NCI-H146 treated with DMSO at 0.1 percent for 48 hours (cell line): ENCODE measurements around the gene CACNA1C.

ENCODE experiments used
- DNase-seq: peaks from one replicate; lab custom pipeline; 2025; ENCODE audit not compliant: unreplicated experiment; lab: John Stamatoyannopoulos, UW

Gene CACNA1C

DNA sequence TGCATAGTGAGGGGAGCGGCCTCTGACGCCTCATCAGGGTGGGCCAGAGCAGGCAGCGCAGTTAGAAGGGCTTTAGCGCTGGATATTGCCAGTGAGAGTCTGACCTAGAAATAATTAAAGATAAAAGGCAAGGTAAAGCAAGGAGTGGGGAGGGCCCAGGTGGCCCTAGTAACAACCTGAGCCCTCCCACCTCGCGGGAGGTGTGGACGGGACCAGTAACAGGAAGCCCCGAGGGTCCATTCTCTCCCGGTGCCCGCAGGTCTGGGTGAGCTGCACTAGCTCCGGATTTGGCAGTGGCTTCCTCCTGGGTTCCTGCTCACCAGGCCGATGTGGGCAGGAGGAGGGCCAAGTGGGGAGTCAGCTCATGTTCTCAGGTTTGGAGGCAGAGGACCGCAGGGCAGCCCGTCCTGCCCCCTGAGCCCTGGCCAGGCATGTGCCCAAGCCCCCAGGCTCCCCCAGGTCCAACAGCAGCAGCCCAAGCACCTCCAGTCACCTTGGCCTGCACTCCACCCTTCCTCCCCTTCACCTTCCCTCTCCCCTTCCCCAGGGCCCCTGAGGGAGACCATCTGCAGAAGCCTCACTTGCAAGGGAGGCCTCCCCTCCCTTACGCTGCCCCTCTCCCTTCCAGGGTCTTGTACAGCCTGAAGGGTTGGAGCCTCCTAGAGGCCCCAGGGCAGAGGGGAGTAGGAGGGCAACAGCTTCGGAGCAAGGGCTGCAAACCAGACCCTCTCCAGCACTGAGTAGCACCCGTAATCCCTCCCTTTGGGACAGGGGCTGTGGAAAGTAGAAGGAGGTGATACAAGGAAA is 597.7 kb downstream of the CACNA1C start:
- DNase-seq: no peak

DNA sequence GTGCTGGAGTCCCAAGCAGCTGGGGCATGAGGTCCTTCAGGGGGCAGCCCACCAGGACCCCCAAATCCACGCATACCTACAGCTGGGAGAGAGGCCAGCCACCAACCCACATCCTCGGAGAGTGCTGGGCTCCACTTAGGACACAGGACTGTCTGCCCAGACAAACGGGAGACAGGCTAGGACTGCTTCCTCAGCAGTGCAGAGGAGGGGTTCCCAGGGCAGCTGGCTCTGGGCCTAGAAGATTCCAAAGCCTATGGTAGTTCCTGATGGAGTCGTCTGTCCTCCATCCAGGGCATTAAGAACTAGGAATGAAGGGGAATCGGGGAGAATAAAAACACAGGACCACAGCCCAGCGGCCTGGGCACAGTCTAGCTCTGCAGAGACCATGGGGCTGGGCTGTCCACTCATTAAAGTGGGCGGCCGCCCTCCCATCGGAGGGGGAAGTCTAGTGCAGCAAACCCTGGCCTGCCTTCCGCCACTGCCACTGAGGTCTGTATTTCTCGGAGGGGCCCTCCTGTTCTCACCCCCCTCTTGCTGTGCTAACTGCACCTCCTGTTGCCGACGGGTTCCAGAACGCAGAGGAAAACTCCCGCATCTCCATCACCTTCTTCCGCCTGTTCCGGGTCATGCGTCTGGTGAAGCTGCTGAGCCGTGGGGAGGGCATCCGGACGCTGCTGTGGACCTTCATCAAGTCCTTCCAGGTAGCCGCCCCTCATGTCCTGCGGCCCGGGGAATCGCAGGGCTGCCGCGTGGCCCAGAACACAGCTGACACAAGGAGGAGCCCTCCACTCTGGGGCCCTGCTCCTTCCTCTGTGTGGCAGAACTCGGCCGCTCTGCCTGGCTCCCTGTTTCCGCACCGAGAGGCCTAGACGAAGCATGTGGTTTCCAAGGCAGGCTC is 598.5 kb downstream of the CACNA1C start:
- DNase-seq: no peak

DNA sequence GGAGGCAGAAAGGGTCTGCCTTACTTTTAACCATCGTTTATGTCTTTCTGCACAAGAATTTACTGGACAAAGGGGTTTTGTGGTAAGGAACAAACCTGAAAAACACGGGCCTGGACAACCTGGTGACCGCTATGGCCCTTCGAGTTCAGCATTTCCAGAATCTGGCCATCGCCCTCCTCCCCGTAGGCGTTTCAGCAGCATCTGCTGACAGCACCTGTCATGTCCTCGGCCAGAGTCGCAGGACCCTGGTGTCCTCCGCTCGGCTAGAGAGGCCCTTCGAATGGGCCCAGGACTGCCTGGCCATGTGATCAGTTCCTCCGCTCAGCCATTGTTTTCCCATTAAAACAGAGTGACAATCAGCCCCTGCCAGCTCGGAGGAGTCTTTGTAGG is 599.2 kb downstream of the CACNA1C start:
- no peak for DNase-seq

DNA sequence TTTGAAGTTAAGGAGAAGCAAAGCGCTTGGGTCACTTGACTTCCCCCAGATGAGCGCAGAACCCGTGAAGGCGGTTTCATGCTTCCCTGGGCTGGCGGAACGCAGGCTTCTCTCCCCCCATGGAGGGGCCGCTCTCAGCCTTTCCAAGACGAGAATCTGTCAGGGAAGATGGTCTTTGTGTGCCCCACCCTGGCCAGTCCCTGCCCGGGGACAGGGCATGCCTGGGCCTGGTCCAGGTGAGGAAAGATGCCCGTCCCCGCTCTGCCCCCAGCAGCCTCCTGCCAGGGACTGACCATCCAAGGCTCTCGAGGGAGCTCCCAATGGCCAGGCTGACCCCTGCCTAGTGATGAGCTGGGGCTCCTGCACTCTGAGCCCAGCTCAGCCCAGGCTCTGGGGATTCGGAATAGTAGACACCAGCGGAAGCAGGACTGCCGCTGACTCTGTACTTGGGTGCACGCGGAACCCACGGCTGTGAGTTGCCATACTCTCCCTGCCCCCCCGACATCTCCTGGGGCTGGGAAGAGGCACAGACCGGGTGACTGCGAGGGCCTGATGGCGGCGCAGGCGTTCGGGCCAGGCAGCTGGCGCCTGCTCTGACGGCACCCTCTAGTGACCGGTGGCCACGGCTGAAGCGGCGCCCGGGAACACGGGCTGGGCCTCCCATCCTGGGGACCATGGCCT is 599.8 kb downstream of the CACNA1C start:
- no peak for DNase-seq

DNA sequence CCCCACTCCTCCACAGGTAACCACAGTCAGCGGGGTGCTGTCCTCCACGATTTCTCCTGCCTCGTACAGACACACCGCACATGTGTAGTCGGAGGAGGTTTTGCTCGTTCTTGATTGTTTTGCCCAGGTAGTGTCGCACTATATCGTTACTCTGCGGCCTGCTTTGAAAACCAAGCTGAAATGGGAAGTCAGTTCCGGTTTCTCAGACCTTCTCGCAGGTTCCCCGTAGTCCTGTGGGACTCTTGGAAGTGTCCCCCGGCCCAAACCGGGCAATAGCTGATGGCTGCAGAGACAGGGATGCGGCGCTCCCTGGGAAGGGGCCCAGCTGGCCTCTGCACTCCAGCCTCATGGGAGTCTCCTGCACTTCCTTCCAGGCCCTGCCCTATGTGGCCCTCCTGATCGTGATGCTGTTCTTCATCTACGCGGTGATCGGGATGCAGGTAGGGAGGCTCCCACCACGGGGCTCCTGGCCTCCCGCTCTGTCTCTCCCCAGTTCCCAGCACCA is 600.7 kb downstream of the CACNA1C start:
- no peak for DNase-seq

DNA sequence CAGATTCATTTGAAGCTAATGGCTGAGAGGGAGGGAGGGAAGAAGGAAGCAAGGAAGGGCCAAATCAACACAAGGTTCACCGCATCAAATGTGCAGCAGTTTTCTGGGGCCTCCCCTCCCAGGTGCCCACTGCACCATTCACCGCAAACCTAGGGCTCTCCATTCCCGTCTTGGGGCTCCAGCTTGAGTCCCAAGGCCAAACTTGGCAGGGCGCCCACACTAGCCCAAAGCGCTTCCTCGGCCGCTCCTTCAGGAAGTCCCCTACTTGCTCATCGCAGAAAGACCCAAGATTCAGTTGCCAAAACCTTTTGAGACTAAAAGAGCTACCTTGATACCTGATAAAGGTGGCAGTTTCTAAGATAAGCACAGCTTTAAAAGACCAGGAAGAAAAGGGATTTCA is 601.5 kb downstream of the CACNA1C start:
- no peak for DNase-seq

DNA sequence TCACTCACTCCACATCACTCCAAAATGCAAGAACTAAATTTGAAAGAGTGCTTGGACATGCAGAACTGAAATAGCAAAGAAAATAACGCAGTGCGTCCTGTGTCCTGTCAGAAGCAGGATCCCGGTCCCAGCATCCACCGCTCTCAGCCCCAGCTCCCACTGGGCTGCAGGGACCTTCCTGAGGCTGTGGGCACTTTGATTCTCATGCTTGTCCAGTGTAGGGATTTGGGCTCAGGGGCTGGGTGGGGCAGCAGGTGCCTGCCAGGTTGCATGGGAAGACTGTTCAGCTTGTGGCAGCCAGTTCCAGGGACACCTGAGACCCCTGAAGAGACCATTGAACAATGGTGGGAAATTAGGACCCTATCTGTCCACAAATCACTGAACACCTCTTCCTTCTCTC is 602.0 kb downstream of the CACNA1C start:
- DNase-seq: no peak

DNA sequence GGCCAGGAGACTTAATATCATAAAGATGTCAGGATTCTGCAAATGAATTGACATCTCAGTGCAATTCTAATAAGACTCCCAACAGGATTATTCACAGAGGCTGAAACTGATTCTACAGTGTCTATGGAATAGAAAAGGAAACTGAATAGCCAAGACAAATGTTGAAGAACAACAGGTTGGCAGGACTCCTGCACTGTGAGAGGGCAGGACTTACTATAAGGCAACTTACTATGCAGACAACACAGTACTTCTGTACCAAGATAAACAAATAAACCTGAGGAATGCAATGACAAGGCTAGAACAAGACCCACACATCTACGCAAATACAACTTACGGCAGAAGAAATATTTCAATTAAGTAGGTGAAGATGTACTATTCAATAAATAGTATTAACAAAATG is 609.7 kb downstream of the CACNA1C start:
- no peak for DNase-seq

DNA sequence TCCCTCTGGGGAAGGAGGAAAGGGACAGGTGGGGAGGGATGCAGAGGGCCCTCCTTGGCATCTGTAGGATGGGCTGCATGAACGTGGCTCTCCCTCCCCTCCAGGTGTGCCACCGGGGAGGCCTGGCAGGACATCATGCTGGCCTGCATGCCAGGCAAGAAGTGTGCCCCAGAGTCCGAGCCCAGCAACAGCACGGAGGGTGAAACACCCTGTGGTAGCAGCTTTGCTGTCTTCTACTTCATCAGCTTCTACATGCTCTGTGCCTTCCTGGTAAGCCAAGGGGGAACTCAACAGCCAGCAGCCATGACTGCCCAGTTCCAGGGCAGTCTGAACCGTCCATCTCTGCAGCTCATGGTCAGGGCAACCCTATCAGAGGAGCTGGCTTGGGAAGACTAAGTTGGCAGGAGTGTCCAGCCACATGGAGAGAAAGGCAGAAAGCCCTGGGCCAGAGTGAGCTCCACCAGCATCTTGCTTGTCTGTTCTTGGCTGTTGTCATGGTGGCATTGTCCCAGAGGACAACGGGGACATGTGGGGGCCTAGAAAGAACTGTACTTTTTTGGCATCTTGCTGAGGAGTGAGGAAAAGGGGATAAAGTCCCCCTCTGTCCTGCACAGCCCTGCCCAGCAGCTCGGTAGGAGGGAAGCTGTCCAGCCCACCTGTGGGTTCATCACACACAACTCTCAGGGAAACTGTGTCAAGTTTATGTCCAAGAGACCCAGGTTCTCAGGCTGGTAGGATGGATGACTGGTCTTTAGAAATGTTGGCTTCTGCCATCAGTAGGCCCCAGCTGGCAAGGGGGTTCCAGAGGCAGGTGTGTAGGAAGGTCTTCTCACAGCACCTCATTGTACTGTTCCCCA is 612.2 kb downstream of the CACNA1C start:
- DNase-seq: no peak

DNA sequence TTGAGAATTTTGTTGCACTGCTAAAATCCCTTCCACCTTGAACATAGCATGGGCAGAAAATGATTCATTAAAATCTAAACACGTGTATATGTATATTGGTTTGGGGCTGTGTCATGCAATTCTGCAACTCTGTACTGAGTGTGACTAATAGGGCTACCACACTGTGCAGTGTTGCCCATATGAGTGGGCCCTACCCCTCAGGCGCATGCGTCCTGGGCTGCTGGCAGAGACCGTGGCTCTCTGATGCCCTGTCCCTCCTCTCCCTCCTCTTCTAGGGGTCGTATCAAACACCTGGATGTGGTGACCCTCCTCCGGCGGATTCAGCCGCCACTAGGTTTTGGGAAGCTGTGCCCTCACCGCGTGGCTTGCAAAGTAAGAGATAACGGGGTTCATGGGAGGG is 613.6 kb downstream of the CACNA1C start:
- DNase-seq: no peak

DNA sequence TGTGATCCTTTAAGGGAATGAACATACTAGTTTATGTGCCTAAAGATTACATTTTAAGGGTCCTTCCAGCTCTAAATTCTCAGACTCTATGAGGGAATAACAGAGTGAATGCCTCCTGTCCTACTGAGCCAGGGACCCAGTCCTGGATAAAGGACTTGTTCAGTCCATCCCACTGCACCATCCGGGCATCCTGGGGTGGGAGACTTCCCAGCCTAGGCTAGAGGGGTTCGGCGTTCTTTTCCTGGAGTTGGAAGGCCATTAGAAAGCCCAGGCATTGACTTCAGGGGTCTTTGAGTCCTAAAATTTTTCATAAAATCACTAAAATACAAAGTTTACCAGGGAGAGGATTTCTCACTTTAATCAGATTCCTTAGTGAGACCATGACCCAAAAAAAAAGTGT is 614.1 kb downstream of the CACNA1C start:
- DNase-seq: no peak

DNA sequence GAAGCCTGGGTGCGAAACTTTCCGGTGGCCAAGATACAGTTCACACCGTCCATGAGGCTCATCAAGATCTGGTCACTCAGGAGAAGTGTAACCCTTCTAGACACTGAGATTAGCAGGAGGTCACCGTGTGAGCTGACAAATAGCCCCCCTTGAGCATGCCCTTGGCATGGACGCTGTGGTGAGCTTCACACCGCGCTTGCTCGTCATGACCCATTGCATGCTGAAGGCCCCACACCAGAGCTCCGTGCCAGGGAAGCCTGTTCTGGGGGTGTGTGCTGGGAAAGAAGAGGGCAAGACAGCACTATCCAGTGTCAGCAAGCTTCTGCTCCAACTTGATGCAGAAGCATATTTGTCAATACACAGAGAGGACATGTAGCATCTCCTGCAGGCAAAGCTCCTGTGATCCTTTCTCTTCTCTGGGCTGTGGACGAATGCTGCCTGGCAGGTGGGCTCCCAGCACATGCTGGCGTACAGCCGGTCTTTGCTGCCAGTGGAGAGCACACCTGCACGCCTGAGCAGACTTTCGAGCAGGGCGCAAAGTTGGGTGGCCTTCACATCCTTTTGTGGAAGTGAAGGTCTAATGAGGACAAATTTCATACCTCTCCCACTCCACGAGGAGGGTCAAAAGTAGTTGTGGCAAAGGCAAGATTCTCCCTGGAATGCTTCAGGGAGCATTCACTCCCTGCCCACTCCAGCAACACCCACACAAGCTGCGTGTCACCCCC is 615.1 kb downstream of the CACNA1C start:
- DNase-seq: no peak

DNA sequence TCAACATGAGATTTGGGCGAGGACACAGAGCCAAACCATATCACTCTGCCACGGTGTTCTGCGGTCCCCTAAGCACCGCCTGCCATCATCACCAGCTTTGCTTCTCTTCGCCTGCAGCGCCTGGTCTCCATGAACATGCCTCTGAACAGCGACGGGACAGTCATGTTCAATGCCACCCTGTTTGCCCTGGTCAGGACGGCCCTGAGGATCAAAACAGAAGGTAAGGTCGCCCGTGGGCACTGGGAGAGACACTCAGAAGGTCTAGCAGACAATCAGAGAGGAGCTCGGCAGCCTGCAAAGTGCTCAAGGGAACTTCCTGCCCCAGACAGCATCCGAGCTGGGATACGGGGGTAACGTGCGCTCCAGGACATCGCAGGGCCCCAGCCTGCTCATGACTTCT is 616.0 kb downstream of the CACNA1C start:
- DNase-seq: no peak

DNA sequence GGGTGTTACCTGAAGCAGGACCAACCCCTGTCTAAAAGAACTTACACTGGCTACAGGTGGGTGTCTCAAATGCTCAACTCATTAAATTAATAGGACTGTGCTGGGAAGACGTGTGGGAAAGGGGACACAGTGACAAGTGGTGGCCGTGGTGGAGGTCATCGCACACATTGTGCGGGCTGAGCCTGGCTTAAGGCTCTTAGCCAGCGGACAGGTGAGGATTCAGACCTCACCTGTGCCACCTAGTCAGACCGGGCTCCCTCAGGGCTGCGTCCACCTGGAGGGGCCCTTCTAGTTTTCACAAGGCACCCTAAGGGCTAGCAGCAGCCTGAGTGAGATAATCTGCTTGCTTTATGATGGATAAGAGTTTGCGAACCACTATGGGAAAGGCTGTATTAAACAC is 616.8 kb downstream of the CACNA1C start:
- no peak for DNase-seq

DNA sequence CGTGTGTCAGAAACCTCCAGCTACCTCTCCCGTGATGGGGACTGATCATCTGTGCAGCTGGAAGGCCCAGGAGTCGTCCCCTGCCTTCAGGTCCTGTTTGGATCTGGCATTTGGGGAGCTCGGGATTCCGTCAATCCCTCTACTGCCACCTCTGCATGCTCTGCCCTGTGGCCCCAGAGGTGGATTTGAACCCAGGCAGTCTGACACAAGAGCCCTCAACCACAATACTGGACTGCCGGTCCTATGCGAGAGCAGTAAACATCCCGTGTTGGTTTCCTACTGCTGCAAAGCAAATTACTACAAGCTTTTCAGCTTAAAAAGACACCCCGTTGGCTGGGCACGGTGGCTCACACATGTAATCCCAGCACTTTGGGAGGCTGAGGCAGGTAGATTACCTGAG is 620.1 kb downstream of the CACNA1C start:
- DNase-seq: no peak

DNA sequence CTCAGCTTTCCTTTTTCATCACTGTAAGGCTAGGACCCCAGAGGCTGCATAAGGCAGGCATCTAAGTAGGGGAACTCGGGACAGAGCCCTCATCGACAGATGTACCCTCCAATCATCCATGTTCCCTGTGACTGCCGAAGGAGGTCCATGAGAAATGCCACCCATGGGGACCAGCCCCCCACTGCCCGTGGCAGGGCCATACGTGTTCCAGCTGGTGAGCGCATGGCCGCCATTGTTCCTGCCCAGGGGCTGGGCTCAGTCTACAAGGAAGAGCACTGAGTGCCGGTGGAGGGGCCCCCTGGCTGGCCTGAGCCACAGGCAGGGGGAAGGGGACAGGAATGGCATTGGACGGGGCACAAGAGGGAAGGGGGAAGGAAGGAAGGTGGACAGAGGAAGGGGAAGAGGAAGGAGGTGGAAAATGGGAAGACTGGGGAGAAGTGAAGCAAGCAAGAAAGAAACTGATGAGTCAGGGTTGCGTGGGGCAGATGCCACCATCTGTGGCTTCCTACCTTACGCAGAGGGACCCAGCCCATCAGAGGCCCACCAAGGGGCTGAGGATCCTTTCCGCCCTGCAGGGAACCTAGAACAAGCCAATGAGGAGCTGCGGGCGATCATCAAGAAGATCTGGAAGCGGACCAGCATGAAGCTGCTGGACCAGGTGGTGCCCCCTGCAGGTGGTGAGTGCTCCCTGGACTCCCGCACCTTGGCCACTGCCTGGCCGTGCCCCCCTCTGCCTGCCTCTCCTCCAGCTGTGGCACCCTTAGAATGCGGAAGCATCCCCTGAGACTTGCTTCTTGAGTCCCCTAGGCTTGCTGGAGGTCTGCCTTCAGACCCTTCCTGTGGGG is 621.4 kb downstream of the CACNA1C start:
- DNase-seq: no peak

DNA sequence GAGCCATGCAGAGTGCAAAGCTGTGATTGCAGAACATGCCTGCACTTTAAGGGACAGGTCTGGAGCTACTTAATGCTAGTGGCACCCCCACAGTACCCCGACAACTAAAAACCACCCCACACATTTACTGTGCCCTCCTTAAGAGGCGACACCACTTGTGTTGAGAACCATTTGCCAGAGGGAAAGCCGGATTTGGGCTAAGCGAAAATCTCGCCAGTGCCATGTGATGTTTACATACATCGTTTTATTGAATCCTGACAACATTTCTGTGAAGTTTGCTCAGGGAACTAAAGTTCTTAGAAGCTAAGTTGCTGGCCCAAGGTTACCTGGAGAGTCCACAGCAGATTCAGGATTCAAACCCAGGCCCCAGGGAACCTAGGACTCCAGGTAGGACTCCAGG is 623.0 kb downstream of the CACNA1C start:
- no peak for DNase-seq

DNA sequence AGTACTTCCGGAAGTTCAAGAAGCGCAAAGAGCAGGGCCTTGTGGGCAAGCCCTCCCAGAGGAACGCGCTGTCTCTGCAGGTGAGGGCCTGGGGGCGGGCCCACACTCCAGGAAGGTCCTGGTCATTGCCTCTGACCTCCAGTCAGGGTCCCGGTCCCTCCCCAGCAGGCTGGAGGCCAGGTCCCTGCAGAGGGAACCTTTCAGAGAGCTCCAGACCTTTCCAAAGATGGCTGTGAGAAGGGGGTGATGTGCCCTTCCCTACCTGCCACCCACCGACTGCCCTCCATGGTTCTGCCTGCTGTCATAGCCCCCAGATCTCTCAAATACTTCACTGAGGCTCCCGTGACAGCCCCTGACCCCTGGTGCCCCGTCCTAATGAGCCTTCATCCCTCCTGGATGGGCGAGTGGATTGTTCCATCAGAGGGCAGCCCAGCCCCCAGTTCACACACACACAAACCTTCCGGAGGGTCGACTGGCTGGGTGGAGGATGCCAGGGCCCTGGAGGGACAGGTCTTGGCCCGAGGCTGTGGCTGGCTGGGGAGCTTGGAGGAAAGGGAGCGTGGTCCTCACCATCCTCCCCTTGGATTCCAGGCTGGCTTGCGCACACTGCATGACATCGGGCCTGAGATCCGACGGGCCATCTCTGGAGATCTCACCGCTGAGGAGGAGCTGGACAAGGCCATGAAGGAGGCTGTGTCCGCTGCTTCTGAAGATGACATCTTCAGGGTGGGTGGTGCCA is 624.5 kb downstream of the CACNA1C start:
- DNase-seq: no peak
